GM11168 (cell line): ENCODE data around the gene SORBS1.

Experiments used
- in situ Hi-C: fragments of 300-500 bp; cut with MboI; formaldehyde crosslinking; loops from one replicate; pipeline ENCODE4 v1.12.0; 2022; ENCODE audit warnings: low sequenced_read_pairs; ENCODE audit not compliant: unreplicated experiment

SORBS1 gene

GRCh38 chr10:95422233-95422632, 138.9 kb downstream of the SORBS1 start:
- in situ Hi-C loops: no loop called here

- in situ Hi-C loops: no loop called here
Observed at GRCh38 chr10:95421782-95422181, 139.4 kb downstream of the SORBS1 start.

GRCh38 chr10:95419399-95419798, 141.8 kb downstream of the SORBS1 start:
- in situ Hi-C loops: no loop called here

GRCh38 chr10:95416973-95417372, 144.2 kb downstream of the SORBS1 start:
- in situ Hi-C loops: no loop called here

GRCh38 chr10:95416270-95416669, 144.9 kb downstream of the SORBS1 start:
- in situ Hi-C loops: no loop called here

GRCh38 chr10:95415621-95416031, 145.5 kb downstream of the SORBS1 start:
- in situ Hi-C loops: no loop called here

- in situ Hi-C loops: no loop called here
Observed at GRCh38 chr10:95414844-95415485, 146.2 kb downstream of the SORBS1 start.

- in situ Hi-C loops: no loop called here
Observed at GRCh38 chr10:95414016-95414830, 146.9 kb downstream of the SORBS1 start.

- in situ Hi-C loops: no loop called here
Observed at GRCh38 chr10:95413588-95413987, 147.6 kb downstream of the SORBS1 start.

- in situ Hi-C loops: no loop called here
Observed at GRCh38 chr10:95411635-95412034, 149.5 kb downstream of the SORBS1 start.

- in situ Hi-C loops: no loop called here
Observed at GRCh38 chr10:95408983-95409873, 151.9 kb downstream of the SORBS1 start.

- in situ Hi-C loops: no loop called here
Observed at GRCh38 chr10:95408148-95408960, 152.8 kb downstream of the SORBS1 start.

- in situ Hi-C loops: no loop called here
Observed at GRCh38 chr10:95407546-95407945, 153.6 kb downstream of the SORBS1 start.

GRCh38 chr10:95406651-95407280, 154.4 kb downstream of the SORBS1 start:
- in situ Hi-C loops: no loop called here

- in situ Hi-C loops: no loop called here
Observed at GRCh38 chr10:95405655-95406054, 155.5 kb downstream of the SORBS1 start.

- in situ Hi-C loops: no loop called here
Observed at GRCh38 chr10:95404864-95405263, 156.3 kb downstream of the SORBS1 start.

GRCh38 chr10:95404462-95404858, 156.7 kb downstream of the SORBS1 start:
- in situ Hi-C loops: no loop called here

- in situ Hi-C loops: no loop called here
Observed at GRCh38 chr10:95403700-95404461, 157.3 kb downstream of the SORBS1 start.
